ENCODE measurements around the gene PHYHD1. TPM values are rescaled to one million over a fixed set of nuclear protein-coding genes. Genes with fewer than 3 reads are reported as not detected.

Gene PHYHD1
- total and polyA plus RNA-seq, 2 donors (not counting 1 experiment from before 2014, with no cell fraction given) = 0.96 to 2.0 TPM

GRCh38 chr9:128905964-128906363, 14.8 kb upstream of the PHYHD1 start:
- H3K4me1 ChIP-seq (ENCODE audit: control insufficient read depth in 2 of 2, insufficient read depth in 2 of 2, low read length in 2 of 2) = peaks cover 19 to 28% of the 10 kb centered on the region in 2 donors
- H3K27me3 Mint-ChIP-seq = no peaks in the 10 kb centered on the region
- no peak overlapping the region for H3K4me2 ChIP-seq (replicated peaks; ENCODE audit: low read depth, low read length, poor library complexity, severe bottlenecking)
- no peak overlapping the region for H2AFZ ChIP-seq (ENCODE audit: insufficient read depth, low read depth, low read length, poor library complexity, severe bottlenecking)
- H3K9me3 Mint-ChIP-seq (ENCODE audit: insufficient read depth) = no peaks in the 10 kb centered on the region
- CTCF ChIA-PET = interaction anchor here (0.7 kb wide), 1 partner anchor 259 kb away, joined by 3 read pairs; no protein-coding TSS in a partner anchor
- intact Hi-C loops (cut with micrococcal nuclease) = no loop called here
- no peak overlapping the region for H3K27ac ChIP-seq (ENCODE audit: low read length in 2 of 2)
- peaks cover 17% of the 10 kb centered on the region for H4K20me1 ChIP-seq (ENCODE audit: control insufficient read depth, insufficient read depth, low read length, poor library complexity, severe bottlenecking)
- H3K27me3 ChIP-seq (replicated peaks in 1 of 4; ENCODE audit: control extremely low read depth in 1 of 4, control insufficient read depth in 3 of 4, insufficient read depth in 4 of 4, low read length in 3 of 4) = no peaks in the 10 kb centered on the region
- POLR2A ChIA-PET = interaction anchor here (0.6 kb wide), 1 partner anchor 15 kb away, joined by 3 read pairs; no protein-coding TSS in a partner anchor
- DNase-seq (no peak), ATAC-seq (ENCODE audit: low read depth) (no peak)
- peaks cover 0 to 34% of the 10 kb centered on the region in 2 experiments for H3K36me3 ChIP-seq (replicated peaks in 1 of 2; ENCODE audit: control extremely low read depth in 1 of 2, control insufficient read depth in 1 of 2, extremely low read depth in 1 of 2, insufficient read depth in 2 of 2, low read length in 1 of 2)
- H3K4me3 Mint-ChIP-seq = no peak overlapping the region
- no peak overlapping the region for H3K4me3 ChIP-seq (ENCODE audit: control extremely low read depth in 1 of 5, extremely low read depth in 1 of 5, insufficient read depth in 1 of 5, low read depth in 2 of 5, low read length in 4 of 5)
- no peak overlapping the region for H3K9ac ChIP-seq (ENCODE audit: low read length)
- no peak overlapping the region for H3K27ac Mint-ChIP-seq
- H3K9me3 ChIP-seq (ENCODE audit: control extremely low read depth in 1 of 3, control insufficient read depth in 2 of 3, insufficient read depth in 1 of 3, low read length in 2 of 3) = no peaks in the 10 kb centered on the region
- peaks cover 17% of the 10 kb centered on the region for H3K4me1 Mint-ChIP-seq
- WGBS (ENCODE audit: insufficient coverage) = 100% methylated on average over 2 of the region's 7 CpGs
- H3K79me2 ChIP-seq (ENCODE audit: control insufficient read depth, insufficient read depth, low read length) = peaks cover 43% of the 10 kb centered on the region
- TF ChIP-seq EZH2 (IDR thresholded peaks at IDR 0.05; ENCODE audit: borderline replicate concordance, insufficient read depth, low read depth, low read length, poor library complexity, severe bottlenecking) (no peak), CTCF (IDR thresholded peaks at IDR 0.05) (no peak)

- 70% methylated on average over 2 of the region's 2 CpGs for WGBS (ENCODE audit: insufficient coverage)
- CTCF ChIA-PET = no interaction called here
- Histone ChIP-seq H3K27ac (ENCODE audit: low read length in 2 of 2) (no peak overlapping the region), H3K36me3 (replicated peaks in 1 of 2; ENCODE audit: control extremely low read depth in 1 of 2, control insufficient read depth in 1 of 2, extremely low read depth in 1 of 2, insufficient read depth in 2 of 2, low read length in 1 of 2) (peaks cover 0 to 34% of the 10 kb centered on the region in 2 experiments), H3K9ac (ENCODE audit: low read length) (no peak overlapping the region), H3K27me3 (replicated peaks in 1 of 4; ENCODE audit: control extremely low read depth in 1 of 4, control insufficient read depth in 3 of 4, insufficient read depth in 4 of 4, low read length in 3 of 4) (no peaks in the 10 kb centered on the region), H3K4me3 (ENCODE audit: control extremely low read depth in 1 of 5, extremely low read depth in 1 of 5, insufficient read depth in 1 of 5, low read depth in 2 of 5, low read length in 4 of 5) (no peak overlapping the region), H3K79me2 (ENCODE audit: control insufficient read depth, insufficient read depth, low read length) (peaks cover 51% of the 10 kb centered on the region), H3K4me2 (replicated peaks; ENCODE audit: low read depth, low read length, poor library complexity, severe bottlenecking) (no peak overlapping the region), H2AFZ (ENCODE audit: insufficient read depth, low read depth, low read length, poor library complexity, severe bottlenecking) (no peak overlapping the region), H3K4me1 (ENCODE audit: control insufficient read depth in 2 of 2, insufficient read depth in 2 of 2, low read length in 2 of 2) (peaks cover 15 to 20% of the 10 kb centered on the region in 2 donors), H4K20me1 (ENCODE audit: control insufficient read depth, insufficient read depth, low read length, poor library complexity, severe bottlenecking) (peaks cover 25% of the 10 kb centered on the region), H3K9me3 (ENCODE audit: control extremely low read depth in 1 of 3, control insufficient read depth in 2 of 3, insufficient read depth in 1 of 3, low read length in 2 of 3) (no peaks in the 10 kb centered on the region)
- intact Hi-C loops (cut with micrococcal nuclease) = no loop called here
- Mint-ChIP-seq H3K4me1 (peaks cover 17% of the 10 kb centered on the region), H3K4me3 (no peak overlapping the region), H3K27me3 (no peaks in the 10 kb centered on the region), H3K9me3 (ENCODE audit: insufficient read depth) (no peaks in the 10 kb centered on the region), H3K27ac (no peak overlapping the region)
- POLR2A ChIA-PET = no interaction called here
- no peak for TF ChIP-seq CTCF (IDR thresholded peaks at IDR 0.05)
- no peak for TF ChIP-seq EZH2 (IDR thresholded peaks at IDR 0.05; ENCODE audit: borderline replicate concordance, insufficient read depth, low read depth, low read length, poor library complexity, severe bottlenecking)
- DNase-seq (no peak), ATAC-seq (ENCODE audit: low read depth) (no peak)
These were observed 14.0 kb upstream of the PHYHD1 start for GRCh38 chr9:128906741-128907140.

Measured in B cell (primary cell).